Measurements from ENCODE around the gene LSP1. TPM values are rescaled to one million over a fixed set of nuclear protein-coding genes. Genes with fewer than 3 reads are reported as not detected.

Gene LSP1
- total RNA-seq, 1 experiment from 2014 or later, result 0.90 TPM

DNA sequence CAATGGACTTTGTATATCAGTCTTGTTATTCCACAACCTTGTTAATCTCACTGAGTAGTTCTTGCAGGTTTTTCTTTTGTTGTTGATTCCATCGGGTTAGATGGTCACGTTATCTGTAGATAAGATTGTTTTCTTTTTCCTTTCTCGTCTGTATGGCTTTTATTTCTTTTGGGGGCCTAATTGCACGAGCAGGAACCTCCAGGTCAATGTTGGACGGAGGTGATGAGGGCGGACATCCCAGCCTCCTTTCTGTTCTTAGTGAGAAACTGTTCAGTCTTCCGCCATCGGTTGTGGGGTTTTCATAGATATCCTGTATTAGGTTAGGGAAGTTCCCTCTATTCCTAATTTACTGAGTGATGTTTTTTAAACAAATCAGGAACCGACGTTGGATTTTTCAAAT is 43.6 kb downstream of the LSP1 start:
- BruUV-seq (replicated peaks), result no TSS peak

DNA sequence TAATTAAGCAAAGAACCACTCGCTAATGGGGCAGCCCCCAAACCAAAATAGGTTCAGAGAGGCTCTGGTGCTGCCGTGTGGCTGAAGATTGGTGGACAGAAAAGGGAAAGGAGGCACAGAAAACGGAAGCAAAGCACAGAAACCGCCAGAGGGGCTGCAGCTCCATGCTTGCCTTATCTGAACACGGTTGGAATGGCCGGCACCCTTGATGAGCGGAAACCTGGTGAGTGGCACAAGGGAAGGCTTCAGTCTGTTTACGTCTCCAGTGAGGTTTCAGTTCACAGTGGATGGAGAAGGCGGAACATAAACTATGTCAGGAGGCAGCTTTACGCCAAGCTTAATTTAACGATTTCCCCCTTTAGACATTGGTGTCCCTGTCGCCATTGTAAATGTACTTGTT is 44.0 kb downstream of the LSP1 start:
- H3K27ac ChIP-seq (ENCODE audit: low read length), result no peak overlapping the region
- H3K9me3 ChIP-seq (ENCODE audit: control insufficient read depth, insufficient read depth, low read depth, low read length), result no peaks in the 10 kb centered on the region
- CTCF ChIA-PET, result no interaction called here
- H3K27me3 ChIP-seq (ENCODE audit: control insufficient read depth, insufficient read depth, low read length), result peaks cover 5% of the 10 kb centered on the region; the same call in 1 of the 2 replicates
- no peak overlapping the region for H3K4me3 ChIP-seq (ENCODE audit: low read depth in 2 of 2, low read length in 2 of 2)
- ATAC-seq (no peak), DNase-seq (ENCODE audit: low read depth, low spot score) (no peak)
- in situ Hi-C loops (cut with HindIII; ENCODE audit: low pct_unique_long_range_greater_than_20kb, low sequenced_read_pairs), result no loop called here
- POLR2A ChIA-PET, result no interaction called here
- intact Hi-C loops (cut with micrococcal nuclease; ENCODE audit: unreplicated experiment), result no loop called here
- TF ChIP-seq POLR2AphosphoS5 (IDR thresholded peaks at IDR 0.05; ENCODE audit: low read depth, low read length) (no peak), SIN3A (IDR thresholded peaks at IDR 0.05; ENCODE audit: borderline replicate concordance, insufficient read depth, low read depth, low read length) (no peak), TCF7L2 (IDR thresholded peaks at IDR 0.05; ENCODE audit: low read depth, low read length) (no peak)
- TF ChIP-seq, protein P1, sequence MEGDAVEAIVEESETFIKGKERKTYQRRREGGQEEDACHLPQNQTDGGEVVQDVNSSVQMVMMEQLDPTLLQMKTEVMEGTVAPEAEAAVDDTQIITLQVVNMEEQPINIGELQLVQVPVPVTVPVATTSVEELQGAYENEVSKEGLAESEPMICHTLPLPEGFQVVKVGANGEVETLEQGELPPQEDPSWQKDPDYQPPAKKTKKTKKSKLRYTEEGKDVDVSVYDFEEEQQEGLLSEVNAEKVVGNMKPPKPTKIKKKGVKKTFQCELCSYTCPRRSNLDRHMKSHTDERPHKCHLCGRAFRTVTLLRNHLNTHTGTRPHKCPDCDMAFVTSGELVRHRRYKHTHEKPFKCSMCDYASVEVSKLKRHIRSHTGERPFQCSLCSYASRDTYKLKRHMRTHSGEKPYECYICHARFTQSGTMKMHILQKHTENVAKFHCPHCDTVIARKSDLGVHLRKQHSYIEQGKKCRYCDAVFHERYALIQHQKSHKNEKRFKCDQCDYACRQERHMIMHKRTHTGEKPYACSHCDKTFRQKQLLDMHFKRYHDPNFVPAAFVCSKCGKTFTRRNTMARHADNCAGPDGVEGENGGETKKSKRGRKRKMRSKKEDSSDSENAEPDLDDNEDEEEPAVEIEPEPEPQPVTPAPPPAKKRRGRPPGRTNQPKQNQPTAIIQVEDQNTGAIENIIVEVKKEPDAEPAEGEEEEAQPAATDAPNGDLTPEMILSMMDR (IDR thresholded peaks at IDR 0.05), result no peak
- TF ChIP-seq, protein P2, sequence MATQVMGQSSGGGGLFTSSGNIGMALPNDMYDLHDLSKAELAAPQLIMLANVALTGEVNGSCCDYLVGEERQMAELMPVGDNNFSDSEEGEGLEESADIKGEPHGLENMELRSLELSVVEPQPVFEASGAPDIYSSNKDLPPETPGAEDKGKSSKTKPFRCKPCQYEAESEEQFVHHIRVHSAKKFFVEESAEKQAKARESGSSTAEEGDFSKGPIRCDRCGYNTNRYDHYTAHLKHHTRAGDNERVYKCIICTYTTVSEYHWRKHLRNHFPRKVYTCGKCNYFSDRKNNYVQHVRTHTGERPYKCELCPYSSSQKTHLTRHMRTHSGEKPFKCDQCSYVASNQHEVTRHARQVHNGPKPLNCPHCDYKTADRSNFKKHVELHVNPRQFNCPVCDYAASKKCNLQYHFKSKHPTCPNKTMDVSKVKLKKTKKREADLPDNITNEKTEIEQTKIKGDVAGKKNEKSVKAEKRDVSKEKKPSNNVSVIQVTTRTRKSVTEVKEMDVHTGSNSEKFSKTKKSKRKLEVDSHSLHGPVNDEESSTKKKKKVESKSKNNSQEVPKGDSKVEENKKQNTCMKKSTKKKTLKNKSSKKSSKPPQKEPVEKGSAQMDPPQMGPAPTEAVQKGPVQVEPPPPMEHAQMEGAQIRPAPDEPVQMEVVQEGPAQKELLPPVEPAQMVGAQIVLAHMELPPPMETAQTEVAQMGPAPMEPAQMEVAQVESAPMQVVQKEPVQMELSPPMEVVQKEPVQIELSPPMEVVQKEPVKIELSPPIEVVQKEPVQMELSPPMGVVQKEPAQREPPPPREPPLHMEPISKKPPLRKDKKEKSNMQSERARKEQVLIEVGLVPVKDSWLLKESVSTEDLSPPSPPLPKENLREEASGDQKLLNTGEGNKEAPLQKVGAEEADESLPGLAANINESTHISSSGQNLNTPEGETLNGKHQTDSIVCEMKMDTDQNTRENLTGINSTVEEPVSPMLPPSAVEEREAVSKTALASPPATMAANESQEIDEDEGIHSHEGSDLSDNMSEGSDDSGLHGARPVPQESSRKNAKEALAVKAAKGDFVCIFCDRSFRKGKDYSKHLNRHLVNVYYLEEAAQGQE (IDR thresholded peaks at IDR 0.05; ENCODE audit: insufficient read depth in 1 of 2, low read depth in 2 of 2, low read length in 1 of 2), result no peak
- no peaks in the 10 kb centered on the region for H3K36me3 ChIP-seq (ENCODE audit: control insufficient read depth, insufficient read depth, low read length)
- BruUV-seq (replicated peaks), result no TSS peak
- no peaks in the 10 kb centered on the region for H3K4me1 ChIP-seq (ENCODE audit: control insufficient read depth, insufficient read depth, low read length)

More for the DNA sequence above, 43.6 kb downstream of the LSP1 start:
- no peak for DNase-seq (ENCODE audit: low read depth, low spot score)
- intact Hi-C loops (cut with micrococcal nuclease; ENCODE audit: unreplicated experiment), result no loop called here
- POLR2A ChIA-PET, result no interaction called here
- no peak overlapping the region for H3K4me3 ChIP-seq (ENCODE audit: low read depth in 2 of 2, low read length in 2 of 2)
- TF ChIP-seq SIN3A (IDR thresholded peaks at IDR 0.05; ENCODE audit: borderline replicate concordance, insufficient read depth, low read depth, low read length) (no peak), TCF7L2 (IDR thresholded peaks at IDR 0.05; ENCODE audit: low read depth, low read length) (no peak), POLR2AphosphoS5 (IDR thresholded peaks at IDR 0.05; ENCODE audit: low read depth, low read length) (no peak)
- TF ChIP-seq, protein P1 (IDR thresholded peaks at IDR 0.05), result no peak
- TF ChIP-seq, protein P2 (IDR thresholded peaks at IDR 0.05; ENCODE audit: insufficient read depth in 1 of 2, low read depth in 2 of 2, low read length in 1 of 2), result no peak
- CTCF ChIA-PET, result no interaction called here
- in situ Hi-C loops (cut with HindIII; ENCODE audit: low pct_unique_long_range_greater_than_20kb, low sequenced_read_pairs), result no loop called here
- H3K27me3 ChIP-seq (ENCODE audit: control insufficient read depth, insufficient read depth, low read length), result peaks cover 5% of the 10 kb centered on the region; the same call in 1 of the 2 replicates
- H3K36me3 ChIP-seq (ENCODE audit: control insufficient read depth, insufficient read depth, low read length), result no peaks in the 10 kb centered on the region
- no peak overlapping the region for H3K27ac ChIP-seq (ENCODE audit: low read length)
- ATAC-seq, result no peak
- H3K4me1 ChIP-seq (ENCODE audit: control insufficient read depth, insufficient read depth, low read length), result no peaks in the 10 kb centered on the region
- no peaks in the 10 kb centered on the region for H3K9me3 ChIP-seq (ENCODE audit: control insufficient read depth, insufficient read depth, low read depth, low read length)

Data from Panc1 (cell line).